ENCODE measurements around the gene CCDC24.

DNA sequence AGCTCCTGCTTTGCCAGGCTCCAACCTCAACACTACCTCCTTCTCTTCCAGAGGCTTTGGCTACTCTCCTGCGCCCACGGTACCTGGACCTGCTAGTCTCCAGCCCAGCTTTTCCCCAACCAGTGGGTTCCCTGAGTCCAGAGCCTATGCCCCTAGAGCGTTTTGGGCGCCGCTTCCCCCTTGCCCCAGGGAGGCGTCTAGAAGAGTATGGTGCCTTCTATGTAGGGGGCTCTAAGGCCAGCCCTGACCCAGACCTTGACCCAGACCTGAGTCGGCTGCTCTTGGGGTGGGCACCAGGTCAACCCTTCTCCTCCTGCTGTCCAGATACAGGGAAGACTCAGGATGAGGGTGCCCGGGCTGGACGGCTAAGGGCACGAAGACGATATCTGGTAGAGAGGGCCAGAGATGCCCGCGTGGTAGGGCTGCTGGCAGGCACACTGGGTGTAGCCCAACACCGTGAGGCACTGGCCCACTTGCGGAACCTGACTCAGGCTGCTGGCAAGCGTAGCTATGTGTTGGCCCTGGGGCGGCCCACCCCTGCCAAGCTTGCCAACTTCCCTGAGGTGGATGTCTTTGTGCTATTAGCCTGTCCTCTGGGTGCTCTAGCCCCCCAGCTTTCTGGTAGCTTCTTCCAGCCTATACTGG lies 19.9 kb upstream of the CCDC24 start:
- TF ChIP-seq, protein P1, sequence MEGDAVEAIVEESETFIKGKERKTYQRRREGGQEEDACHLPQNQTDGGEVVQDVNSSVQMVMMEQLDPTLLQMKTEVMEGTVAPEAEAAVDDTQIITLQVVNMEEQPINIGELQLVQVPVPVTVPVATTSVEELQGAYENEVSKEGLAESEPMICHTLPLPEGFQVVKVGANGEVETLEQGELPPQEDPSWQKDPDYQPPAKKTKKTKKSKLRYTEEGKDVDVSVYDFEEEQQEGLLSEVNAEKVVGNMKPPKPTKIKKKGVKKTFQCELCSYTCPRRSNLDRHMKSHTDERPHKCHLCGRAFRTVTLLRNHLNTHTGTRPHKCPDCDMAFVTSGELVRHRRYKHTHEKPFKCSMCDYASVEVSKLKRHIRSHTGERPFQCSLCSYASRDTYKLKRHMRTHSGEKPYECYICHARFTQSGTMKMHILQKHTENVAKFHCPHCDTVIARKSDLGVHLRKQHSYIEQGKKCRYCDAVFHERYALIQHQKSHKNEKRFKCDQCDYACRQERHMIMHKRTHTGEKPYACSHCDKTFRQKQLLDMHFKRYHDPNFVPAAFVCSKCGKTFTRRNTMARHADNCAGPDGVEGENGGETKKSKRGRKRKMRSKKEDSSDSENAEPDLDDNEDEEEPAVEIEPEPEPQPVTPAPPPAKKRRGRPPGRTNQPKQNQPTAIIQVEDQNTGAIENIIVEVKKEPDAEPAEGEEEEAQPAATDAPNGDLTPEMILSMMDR (conservative IDR thresholded peaks at IDR 0.05 in 1 of 2, IDR thresholded peaks at IDR 0.05 in 1 of 2; ENCODE audit: extremely low read depth in 1 of 2, insufficient read depth in 1 of 2, low read depth in 1 of 2, low read length in 2 of 2), result no peak
- no peak for TF ChIP-seq EZH2 (IDR thresholded peaks at IDR 0.05; ENCODE audit: borderline replicate concordance, low read length)

Data from mammary epithelial cell (primary cell).